HL-60/S4 treated with phorbol 12-myristate 13-acetate at 8.2 ng/mL for 4 days and 3 days (cell line): ENCODE data around the gene SEPTIN8.

Source experiments
- in situ Hi-C: fragments of 300-500 bp; cut with MboI; formaldehyde crosslinking; loops from 2 replicates; pipeline ENCODE4 v1.15.0; 2022; ENCODE audit warnings: low sequenced_read_pairs

Gene SEPTIN8

GRCh38 chr5:132766020-132766805 is 10.8 kb downstream of the SEPTIN8 start:
- in situ Hi-C loops: no loop called here

GRCh38 chr5:132765311-132766019 is 11.6 kb downstream of the SEPTIN8 start:
- in situ Hi-C loops: no loop called here

GRCh38 chr5:132764671-132765238 is 12.3 kb downstream of the SEPTIN8 start:
- in situ Hi-C loops: no loop called here

- in situ Hi-C loops: no loop called here
These were observed 13.0 kb downstream of the SEPTIN8 start for GRCh38 chr5:132764051-132764450.

GRCh38 chr5:132763181-132764036 is 13.6 kb downstream of the SEPTIN8 start:
- in situ Hi-C loops: no loop called here

- in situ Hi-C loops: no loop called here
These were observed 14.6 kb downstream of the SEPTIN8 start for GRCh38 chr5:132762246-132763000.

- in situ Hi-C loops: no loop called here
These were observed 15.5 kb downstream of the SEPTIN8 start for GRCh38 chr5:132761321-132762240.

GRCh38 chr5:132760601-132761317 is 16.3 kb downstream of the SEPTIN8 start:
- in situ Hi-C loops: no loop called here

- in situ Hi-C loops: no loop called here
These were observed 17.0 kb downstream of the SEPTIN8 start for GRCh38 chr5:132760049-132760420.

GRCh38 chr5:132759114-132760048 is 17.7 kb downstream of the SEPTIN8 start:
- in situ Hi-C loops: no loop called here

GRCh38 chr5:132758451-132758850 is 18.6 kb downstream of the SEPTIN8 start:
- in situ Hi-C loops: no loop called here

- in situ Hi-C loops: no loop called here
These were observed 20.5 kb downstream of the SEPTIN8 start for GRCh38 chr5:132756542-132756941.

GRCh38 chr5:132754947-132755346 is 22.1 kb downstream of the SEPTIN8 start:
- in situ Hi-C loops: no loop called here

- in situ Hi-C loops: no loop called here
These were observed 22.9 kb downstream of the SEPTIN8 start for GRCh38 chr5:132754111-132754510.

- in situ Hi-C loops: no loop called here
These were observed 23.7 kb downstream of the SEPTIN8 start for GRCh38 chr5:132753135-132753987.

GRCh38 chr5:132752581-132753125 is 24.4 kb downstream of the SEPTIN8 start:
- in situ Hi-C loops: no loop called here
